ENCODE data around the gene EPHB1.

Gene EPHB1

GRCh38 chr3:134929976-134930375 is 134.9 kb downstream of the EPHB1 start:
- H3K27ac ChIP-seq (replicated peaks): no peak overlapping the region
- H3K4me3 ChIP-seq (replicated peaks; ENCODE audit: insufficient read depth, low read length): no peak overlapping the region
- TF ChIP-seq CTCF (IDR thresholded peaks at IDR 0.05; ENCODE audit: insufficient read depth, low read length) (no peak), SPI1 (IDR thresholded peaks at IDR 0.05; ENCODE audit: borderline replicate concordance, low read depth) (no peak), REST (IDR thresholded peaks at IDR 0.05; ENCODE audit: insufficient replicate concordance, low read depth) (no peak), POLR2AphosphoS5 (IDR thresholded peaks at IDR 0.05; ENCODE audit: low read depth) (no peak), GABPA (IDR thresholded peaks at IDR 0.05; ENCODE audit: low read depth) (no peak)
- H3K27me3 ChIP-seq (ENCODE audit: insufficient read depth, poor library complexity, severe bottlenecking): peaks cover 2% of the 10 kb centered on the region
- no peak for DNase-seq (ENCODE audit: low read depth in 1 of 2, low spot score in 1 of 2)

GRCh38 chr3:134931045-134931785 is 136.2 kb downstream of the EPHB1 start:
- Histone ChIP-seq H3K27ac (replicated peaks) (no peak overlapping the region), H3K27me3 (ENCODE audit: insufficient read depth, poor library complexity, severe bottlenecking) (peaks cover 2% of the 10 kb centered on the region), H3K4me3 (replicated peaks; ENCODE audit: insufficient read depth, low read length) (no peak overlapping the region)
- DNase-seq (ENCODE audit: low read depth in 1 of 2, low spot score in 1 of 2): no peak
- no peak for TF ChIP-seq POLR2AphosphoS5 (IDR thresholded peaks at IDR 0.05; ENCODE audit: low read depth)
- TF ChIP-seq CTCF (IDR thresholded peaks at IDR 0.05; ENCODE audit: insufficient read depth, low read length): no peak
- no peak for TF ChIP-seq REST (IDR thresholded peaks at IDR 0.05; ENCODE audit: insufficient replicate concordance, low read depth)
- TF ChIP-seq SPI1 (IDR thresholded peaks at IDR 0.05; ENCODE audit: borderline replicate concordance, low read depth): no peak
- TF ChIP-seq GABPA (IDR thresholded peaks at IDR 0.05; ENCODE audit: low read depth): no peak

GRCh38 chr3:134932035-134932434 is 137.0 kb downstream of the EPHB1 start:
- no peak for DNase-seq (ENCODE audit: low read depth in 1 of 2, low spot score in 1 of 2)
- TF ChIP-seq SPI1 (IDR thresholded peaks at IDR 0.05; ENCODE audit: borderline replicate concordance, low read depth) (no peak), REST (IDR thresholded peaks at IDR 0.05; ENCODE audit: insufficient replicate concordance, low read depth) (no peak)
- no peaks in the 10 kb centered on the region for H3K27me3 ChIP-seq (ENCODE audit: insufficient read depth, poor library complexity, severe bottlenecking)

More at GRCh38 chr3:134932035-134932434, 137.0 kb downstream of the EPHB1 start:
- no peak overlapping the region for H3K4me3 ChIP-seq (replicated peaks; ENCODE audit: insufficient read depth, low read length)
- H3K27ac ChIP-seq (replicated peaks): no peak overlapping the region
